HG03520 (cell line): ENCODE data around the gene FRMD5.

Experiments
- ATAC-seq: cut with Tn5 transposase; IDR thresholded peaks from one replicate; pipeline ENCODE4 v1.9.1; 2021; ENCODE audit warnings: mild to moderate bottlenecking, moderate library complexity; ENCODE audit not compliant: unreplicated experiment

FRMD5 gene

GRCh38 chr15:44096596-44096995, 98.5 kb downstream of the FRMD5 start:
- ATAC-seq = no peak

- ATAC-seq = no peak
Observed at GRCh38 chr15:44094781-44095180, 100.3 kb downstream of the FRMD5 start.

GRCh38 chr15:44093836-44094235, 101.2 kb downstream of the FRMD5 start:
- ATAC-seq = no peak

- no peak for ATAC-seq
Observed at GRCh38 chr15:44092221-44092620, 102.8 kb downstream of the FRMD5 start.

GRCh38 chr15:44087578-44088465, 107.2 kb downstream of the FRMD5 start:
- ATAC-seq = no peak

- ATAC-seq = no peak
Observed at GRCh38 chr15:44084770-44085169, 110.3 kb downstream of the FRMD5 start.

- no peak for ATAC-seq
Observed at GRCh38 chr15:44084171-44084570, 110.9 kb downstream of the FRMD5 start.

- ATAC-seq = no peak
Observed at GRCh38 chr15:44082558-44083157, 112.4 kb downstream of the FRMD5 start.

DNA sequence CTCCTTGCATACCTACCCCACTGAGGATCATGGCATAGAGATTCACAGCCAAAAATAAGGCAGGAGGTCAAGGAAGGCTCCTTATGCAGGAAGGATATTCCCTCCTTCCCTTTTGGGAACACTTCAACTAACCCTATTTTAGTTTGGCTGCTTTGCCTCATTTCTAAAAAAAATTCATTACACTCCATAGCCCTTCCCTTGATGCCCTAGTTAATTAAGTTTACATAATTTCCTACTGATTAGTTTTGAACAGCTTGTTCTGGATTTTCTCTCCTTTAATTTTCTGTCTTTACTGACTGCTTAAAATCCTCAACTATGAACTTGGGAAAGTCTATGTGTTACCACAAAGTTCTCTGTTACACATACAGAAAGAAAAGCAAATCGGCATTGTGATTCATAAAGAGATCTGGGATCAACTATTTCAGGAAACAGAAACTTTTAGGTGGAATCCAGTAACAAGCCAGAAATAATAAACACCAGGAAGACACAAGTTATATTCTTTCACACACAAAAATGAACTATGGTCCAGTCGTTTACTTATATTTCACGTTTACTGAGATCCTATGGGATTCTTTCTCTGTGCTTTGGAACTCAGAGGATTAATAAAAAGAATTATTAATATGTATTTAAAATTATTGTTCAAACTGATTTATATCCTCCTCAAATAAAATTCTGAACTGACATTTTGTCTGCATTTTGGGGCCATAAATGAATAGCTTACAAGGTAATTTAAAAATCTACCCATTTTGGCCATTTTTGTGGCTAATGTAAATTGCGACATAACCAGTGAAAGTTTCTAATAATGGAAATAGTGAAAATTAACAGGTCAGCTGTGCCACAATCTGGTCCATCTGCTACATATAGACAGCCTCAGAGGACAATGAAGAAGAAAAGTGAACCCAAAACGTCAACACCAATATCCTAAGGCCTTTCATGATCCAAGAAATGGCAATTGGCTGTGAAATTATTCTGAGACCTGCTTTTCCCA, 113.8 kb downstream of the FRMD5 start:
- no peak for ATAC-seq

GRCh38 chr15:44075535-44075934, 119.5 kb downstream of the FRMD5 start:
- no peak for ATAC-seq

DNA sequence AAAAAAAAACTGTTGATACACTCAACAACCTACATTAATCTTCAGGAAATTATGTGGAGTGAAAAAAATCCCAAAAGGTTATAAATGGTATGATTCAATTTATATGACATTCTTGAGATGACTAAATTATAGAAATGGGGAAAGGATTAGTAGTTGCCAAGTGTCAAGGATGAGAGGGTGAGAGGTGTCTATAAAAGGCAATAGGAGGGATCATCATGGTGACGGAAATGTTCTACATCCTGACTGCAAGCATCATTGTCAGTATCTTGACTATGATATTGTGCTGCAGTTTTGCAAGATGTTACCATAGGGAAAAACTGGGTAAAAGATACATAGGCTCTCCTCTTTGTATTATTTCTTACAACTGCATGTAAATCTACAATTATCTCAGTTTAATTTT, 125.6 kb downstream of the FRMD5 start:
- no peak for ATAC-seq

DNA sequence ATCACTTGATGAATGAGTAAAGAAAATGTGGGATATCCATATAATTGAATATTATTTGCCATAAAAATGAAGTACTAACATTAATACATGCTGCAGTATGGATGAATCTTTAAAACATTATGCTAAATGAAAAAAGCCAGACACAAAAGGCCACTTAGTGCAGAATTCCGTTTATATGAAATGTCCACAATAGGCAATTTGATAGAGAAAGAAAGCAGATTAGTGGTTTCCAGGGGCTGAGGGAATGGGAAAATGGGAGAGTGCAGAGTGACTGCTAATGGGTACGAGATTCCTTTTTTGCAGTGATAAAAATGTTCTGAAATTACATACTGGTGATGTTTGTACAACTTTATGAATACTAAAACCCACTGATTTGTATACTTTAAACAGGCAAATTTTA, 126.7 kb downstream of the FRMD5 start:
- no peak for ATAC-seq

DNA sequence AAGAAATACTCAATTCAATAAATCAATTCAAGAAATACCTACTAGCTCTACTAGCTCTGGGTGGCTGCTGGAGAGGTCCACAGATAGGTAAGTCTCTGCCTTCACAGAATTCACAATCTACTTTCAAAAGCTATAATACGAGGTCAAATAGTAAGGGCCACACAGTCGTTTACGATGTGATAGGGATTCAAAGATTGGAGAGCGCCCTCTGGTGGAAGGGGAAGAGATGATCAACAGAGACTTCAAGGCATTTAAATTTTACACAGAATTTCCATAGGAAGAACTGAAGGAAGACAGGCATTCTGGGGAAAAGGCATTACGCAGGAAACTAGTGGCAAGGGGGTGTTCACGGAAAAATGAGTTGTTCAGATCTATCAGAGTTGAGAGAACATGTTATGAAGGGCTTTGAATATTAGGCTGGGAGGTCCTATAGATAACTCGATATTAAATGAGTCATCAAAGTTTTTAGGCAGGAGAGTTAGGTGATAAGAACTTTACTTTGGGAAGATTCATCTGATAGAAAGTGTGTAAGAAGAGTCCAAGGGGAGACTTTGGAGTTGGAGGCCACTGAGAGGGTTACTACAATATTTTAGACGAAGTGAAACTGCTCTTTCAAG, 128.8 kb downstream of the FRMD5 start:
- ATAC-seq = no peak

- ATAC-seq = no peak
Observed at GRCh38 chr15:44064706-44065105, 130.4 kb downstream of the FRMD5 start.

GRCh38 chr15:44058126-44058525, 136.9 kb downstream of the FRMD5 start:
- no peak for ATAC-seq

- no peak for ATAC-seq
Observed at GRCh38 chr15:44045661-44046060, 149.4 kb downstream of the FRMD5 start.

DNA sequence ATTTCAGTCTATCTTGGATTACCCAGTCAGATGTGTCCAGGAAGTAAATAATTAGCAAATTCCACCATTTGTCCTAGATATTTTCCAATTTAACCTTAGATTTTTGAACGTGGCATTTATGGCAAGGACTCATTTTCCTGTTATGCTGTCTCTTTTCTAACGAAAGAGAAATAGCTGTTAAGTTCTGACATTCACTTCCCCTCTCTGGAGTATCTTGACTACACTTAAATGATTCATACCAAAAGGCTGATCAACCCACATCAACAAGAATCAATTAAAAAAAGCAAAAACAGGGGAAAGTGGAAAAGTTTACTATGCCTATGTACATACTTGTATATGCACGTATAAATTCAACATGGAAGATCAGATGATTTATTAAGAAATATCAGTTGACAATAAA, 149.9 kb downstream of the FRMD5 start:
- ATAC-seq = no peak

- ATAC-seq = no peak
Observed at GRCh38 chr15:44038755-44039191, 156.3 kb downstream of the FRMD5 start.

GRCh38 chr15:44035781-44036699, 159.0 kb downstream of the FRMD5 start:
- no peak for ATAC-seq
